GM12801 (cell line): Measurements from ENCODE around the gene UBE2K.

Experiments used
- TF ChIP-seq, protein P1 (sequence below): IDR thresholded peaks from one replicate; pipeline ENCODE4 v1.5.1; 2011; ENCODE audit warnings: control low read depth; ENCODE audit not compliant: insufficient read length; ENCODE audit errors: extremely low read depth

The UBE2K gene

DNA sequence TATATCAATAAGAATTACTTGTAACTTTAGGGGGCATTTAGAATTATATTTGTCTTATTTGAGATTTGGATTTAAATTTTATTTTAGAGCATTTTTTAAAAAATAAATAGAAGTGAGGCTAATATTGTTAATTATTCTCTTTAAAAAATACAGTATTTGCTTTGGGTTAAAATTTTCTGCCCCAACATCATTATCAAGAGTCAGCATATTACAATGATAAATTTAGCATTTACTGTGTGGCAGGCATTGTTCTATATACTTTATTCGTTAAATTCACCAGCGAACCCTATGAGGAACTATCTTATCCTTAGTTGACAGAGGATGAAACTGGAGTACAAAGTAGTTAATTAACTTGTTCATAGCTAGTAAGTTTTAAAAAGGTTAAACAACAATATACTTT lies 34.0 kb downstream of the UBE2K start:
- TF ChIP-seq, protein P1, sequence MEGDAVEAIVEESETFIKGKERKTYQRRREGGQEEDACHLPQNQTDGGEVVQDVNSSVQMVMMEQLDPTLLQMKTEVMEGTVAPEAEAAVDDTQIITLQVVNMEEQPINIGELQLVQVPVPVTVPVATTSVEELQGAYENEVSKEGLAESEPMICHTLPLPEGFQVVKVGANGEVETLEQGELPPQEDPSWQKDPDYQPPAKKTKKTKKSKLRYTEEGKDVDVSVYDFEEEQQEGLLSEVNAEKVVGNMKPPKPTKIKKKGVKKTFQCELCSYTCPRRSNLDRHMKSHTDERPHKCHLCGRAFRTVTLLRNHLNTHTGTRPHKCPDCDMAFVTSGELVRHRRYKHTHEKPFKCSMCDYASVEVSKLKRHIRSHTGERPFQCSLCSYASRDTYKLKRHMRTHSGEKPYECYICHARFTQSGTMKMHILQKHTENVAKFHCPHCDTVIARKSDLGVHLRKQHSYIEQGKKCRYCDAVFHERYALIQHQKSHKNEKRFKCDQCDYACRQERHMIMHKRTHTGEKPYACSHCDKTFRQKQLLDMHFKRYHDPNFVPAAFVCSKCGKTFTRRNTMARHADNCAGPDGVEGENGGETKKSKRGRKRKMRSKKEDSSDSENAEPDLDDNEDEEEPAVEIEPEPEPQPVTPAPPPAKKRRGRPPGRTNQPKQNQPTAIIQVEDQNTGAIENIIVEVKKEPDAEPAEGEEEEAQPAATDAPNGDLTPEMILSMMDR: no peak

DNA sequence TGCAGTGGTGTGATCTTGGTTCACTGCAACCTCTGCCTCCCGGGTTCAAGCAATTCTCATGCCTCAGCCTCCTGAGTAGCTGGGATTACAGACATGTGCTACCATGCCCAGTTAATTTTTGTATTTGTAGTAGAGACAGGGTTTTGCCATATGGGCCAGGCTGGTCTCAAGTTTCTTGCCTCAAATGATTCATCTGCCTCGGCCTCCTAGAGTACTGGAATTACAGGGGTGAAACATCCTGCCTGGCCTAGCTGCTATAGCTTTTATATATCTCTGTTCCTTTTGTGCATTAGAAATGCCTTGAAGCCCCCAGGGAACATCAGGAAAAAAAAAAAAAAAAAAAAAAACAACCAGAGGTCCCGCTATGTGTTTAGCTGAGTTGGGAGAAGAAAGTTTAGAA lies 34.8 kb downstream of the UBE2K start:
- TF ChIP-seq, protein P1: no peak

DNA sequence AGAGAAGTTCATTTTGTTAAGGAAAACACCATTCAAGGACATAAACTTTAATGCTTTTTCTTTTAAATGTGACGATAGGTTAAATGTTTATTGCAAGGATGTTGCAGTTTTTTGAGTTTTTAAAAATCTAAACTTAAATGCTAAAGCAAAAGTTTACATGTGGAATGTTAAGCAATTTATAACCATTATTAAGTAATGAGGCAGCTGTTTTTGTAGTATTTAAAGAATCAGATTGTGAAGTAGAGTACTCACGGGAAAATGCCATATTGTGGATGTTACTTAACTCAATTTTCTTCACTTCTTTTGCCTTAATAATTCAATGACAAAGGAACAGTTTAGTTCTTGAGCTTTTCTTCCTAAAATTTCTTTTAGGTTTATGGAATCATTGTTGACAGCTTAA lies 43.5 kb downstream of the UBE2K start:
- TF ChIP-seq, protein P1: no peak

DNA sequence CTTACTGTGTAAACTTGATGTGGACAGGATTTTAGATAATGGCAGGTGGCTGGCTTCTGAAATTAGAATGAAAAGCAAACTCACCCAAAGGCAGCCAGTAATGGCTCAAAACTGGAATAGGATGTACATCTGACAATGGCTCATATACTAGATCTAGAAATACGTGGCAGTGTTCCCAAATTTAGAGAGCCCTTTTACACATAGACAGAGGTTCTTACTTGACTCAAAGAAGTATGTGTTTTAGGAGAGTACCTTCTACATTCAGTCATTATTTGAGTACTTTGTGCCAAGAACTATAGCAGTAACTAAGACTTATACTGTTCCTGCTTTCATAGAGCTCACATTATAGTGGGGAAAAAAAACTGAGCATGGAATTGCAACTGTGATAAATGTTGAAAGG lies 48.0 kb downstream of the UBE2K start:
- TF ChIP-seq, protein P1: no peak

DNA sequence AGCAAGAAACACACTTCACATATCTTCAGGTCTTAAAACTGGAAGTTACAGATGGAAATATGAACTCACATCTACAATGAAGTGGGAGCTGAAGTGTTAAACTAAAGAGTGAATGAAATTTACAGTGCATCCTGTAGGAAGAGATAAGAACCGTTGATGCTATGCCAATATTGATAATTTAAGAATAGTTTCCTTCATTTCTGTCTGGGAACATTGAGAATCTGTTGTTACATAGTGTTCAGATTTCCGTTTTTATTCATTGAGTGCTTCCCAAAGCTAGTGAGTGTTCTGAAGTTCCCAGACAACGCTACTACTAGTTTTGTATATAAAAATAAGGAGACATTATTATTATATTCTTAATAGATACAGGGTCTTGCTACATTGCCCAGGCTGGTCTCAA lies 52.3 kb downstream of the UBE2K start:
- TF ChIP-seq, protein P1: no peak

DNA sequence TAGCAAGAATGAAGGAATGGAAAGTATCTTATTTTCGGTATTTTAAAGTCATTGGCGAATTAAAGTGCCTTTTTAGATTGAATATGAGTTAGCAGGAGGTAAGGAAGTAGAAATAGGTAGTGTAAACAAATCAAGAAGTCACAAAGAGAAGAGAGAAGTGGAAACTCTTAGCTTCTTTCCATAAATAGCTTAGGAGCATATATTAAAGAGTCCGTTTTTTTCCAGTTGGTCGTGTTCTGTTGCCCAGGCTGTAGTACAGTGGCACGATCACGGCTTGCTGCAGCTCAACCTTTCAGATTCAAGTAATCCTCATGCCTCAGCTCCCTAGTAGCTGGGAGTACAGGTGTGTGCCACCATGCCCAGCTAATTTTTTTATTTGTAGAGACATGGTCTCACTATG lies 56.4 kb downstream of the UBE2K start:
- TF ChIP-seq, protein P1: no peak

DNA sequence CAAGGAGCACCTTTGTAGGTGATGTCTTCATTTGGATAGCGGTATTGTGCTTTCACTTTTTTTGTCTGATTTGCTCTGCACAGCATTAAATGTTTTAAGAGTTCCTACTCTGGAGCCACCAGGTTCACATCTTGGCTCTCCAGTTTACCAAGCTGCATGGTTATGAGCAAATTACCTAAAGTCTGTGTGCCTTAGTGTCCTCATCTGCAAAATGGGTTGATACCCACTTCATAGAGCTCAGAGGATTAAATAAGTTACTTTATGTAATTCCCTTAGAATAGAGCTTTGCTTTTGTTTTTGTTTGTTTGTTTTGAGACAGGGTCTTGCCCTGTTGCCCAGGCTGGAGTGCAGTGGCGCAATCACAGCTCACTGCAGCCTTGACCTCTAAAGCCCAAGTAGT lies 58.2 kb downstream of the UBE2K start:
- TF ChIP-seq, protein P1: no peak

DNA sequence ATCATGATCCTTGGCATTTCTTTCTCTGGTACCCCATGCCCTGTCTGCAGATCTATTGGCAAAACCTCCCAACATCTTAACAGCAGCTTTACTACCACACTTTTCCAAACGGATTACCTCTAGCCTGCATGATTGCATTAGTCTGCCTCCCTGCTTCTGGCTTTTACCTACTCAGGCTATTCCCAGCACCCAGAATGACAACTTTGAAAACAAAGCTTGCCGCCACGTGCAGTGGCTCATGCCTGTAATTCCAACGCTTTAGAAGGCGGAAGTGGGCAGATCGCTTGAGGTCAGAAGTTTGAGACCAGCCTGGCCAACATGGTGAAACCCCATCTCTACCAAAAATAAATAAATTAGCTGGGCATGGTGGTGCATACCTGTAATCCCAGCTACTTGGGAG lies 60.2 kb downstream of the UBE2K start:
- TF ChIP-seq, protein P1: no peak
